Suprapubic skin (tissue), 4 donors: ENCODE measurements around the gene CASS4.

Experiments
- CTCF ChIP-seq, 2 donors: fragments of 200-600 bp in 1 of 2; fragments of 450-650 bp in 1 of 2; sonication (generic) in 1 of 2; IDR thresholded peaks; one replicate each; pipeline ENCODE4 v1.5.1; 2016 to 2019; ENCODE audit warnings: antibody characterized with exemption in 2 of 2, mild to moderate bottlenecking in 1 of 2, moderate library complexity in 1 of 2
- POLR2A ChIP-seq, 2 donors: fragments of 450-650 bp; IDR thresholded peaks; one replicate each; pipeline ENCODE4 v1.6.1; 2017; ENCODE audit warnings: antibody characterized with exemption in 2 of 2, mild to moderate bottlenecking in 2 of 2, moderate library complexity in 2 of 2
- POLR2AphosphoS5 ChIP-seq, 3 donors: sonication (generic); formaldehyde crosslinking; IDR thresholded peaks; one replicate each; pipeline ENCODE4 v1.6.1; 2017; ENCODE audit warnings: antibody characterized with exemption in 3 of 3

- no peak for TF ChIP-seq POLR2A (IDR thresholded peaks at IDR 0.05)
- no peak for TF ChIP-seq CTCF (IDR thresholded peaks at IDR 0.05)
- TF ChIP-seq POLR2AphosphoS5 (IDR thresholded peaks at IDR 0.05): no peak
These were observed 2.5 kb upstream of the CASS4 start for GRCh38 chr20:56409521-56409920.
